NCI-H1930 (cell line): ENCODE results near the gene PPAN.

ENCODE experiments used
- DNase-seq, 2 experiments: peaks; one replicate each; lab custom pipeline; 2025; lab: John Stamatoyannopoulos, UW

The PPAN gene

GRCh38 chr19:10113964-10114650 is 7.9 kb downstream of the PPAN start:
- no peak for DNase-seq

- DNase-seq, result no peak
These were observed 8.7 kb downstream of the PPAN start for GRCh38 chr19:10114651-10115391.

- DNase-seq, result no peak
These were observed 9.4 kb downstream of the PPAN start for GRCh38 chr19:10115392-10116084.

DNA sequence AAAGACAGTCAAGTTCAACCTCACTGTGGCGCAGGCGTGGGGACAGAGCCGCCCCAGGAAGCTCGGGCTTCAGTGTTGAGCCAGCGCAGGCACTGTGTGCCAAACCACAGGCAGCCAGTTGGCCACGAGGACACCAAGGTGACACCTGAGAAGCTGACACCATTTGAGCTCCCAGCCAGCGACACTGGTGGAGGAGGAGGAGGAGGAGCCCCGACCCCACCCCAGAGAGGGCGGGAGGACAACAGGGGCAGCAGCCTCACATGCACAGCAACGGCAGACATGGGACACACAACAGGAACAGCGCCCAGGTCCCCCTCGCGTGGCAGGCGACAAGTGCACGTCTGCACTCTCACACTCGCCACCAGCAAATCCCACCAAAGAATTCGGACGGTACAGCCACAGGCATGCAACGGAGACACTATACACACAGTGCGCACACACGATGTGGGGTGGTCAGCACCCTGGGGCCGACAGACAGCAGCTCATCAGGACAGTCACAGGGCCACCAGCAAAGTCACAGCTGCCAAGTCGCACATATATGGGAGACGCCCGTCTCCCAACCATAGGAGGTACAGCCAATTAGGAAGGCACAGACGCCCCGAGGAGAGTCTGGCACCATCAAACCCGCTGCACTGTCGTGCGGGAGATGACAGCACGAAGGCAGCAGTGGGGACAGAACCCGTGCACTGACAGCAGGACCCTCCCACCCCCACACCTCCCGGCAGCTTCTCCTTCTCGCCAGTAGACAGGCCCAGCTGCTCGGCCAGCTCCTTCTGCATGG is 10.1 kb downstream of the PPAN start:
- no peak for DNase-seq

GRCh38 chr19:10116866-10117616 is 10.9 kb downstream of the PPAN start:
- no peak for DNase-seq

DNA sequence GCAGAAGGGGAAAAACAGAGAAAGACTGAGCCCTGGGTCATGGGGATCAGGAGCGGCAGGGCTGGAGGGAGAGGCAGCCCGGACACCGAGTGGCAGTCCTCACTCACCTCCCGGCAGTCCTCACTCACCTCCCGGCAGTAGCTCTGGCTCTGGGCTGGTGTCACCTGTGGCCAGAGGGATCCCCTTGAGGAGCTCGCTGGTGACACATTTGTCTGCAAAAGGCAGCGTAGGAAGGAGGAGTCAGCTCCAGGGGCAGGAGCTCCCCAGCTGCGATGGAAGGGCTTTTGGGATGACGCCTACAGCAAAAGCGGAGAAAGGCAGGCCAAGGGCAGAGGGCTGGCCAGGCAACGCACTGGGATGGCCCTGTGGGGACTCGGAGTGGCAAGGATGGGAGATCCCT is 12.8 kb downstream of the PPAN start:
- DNase-seq, result no peak

DNA sequence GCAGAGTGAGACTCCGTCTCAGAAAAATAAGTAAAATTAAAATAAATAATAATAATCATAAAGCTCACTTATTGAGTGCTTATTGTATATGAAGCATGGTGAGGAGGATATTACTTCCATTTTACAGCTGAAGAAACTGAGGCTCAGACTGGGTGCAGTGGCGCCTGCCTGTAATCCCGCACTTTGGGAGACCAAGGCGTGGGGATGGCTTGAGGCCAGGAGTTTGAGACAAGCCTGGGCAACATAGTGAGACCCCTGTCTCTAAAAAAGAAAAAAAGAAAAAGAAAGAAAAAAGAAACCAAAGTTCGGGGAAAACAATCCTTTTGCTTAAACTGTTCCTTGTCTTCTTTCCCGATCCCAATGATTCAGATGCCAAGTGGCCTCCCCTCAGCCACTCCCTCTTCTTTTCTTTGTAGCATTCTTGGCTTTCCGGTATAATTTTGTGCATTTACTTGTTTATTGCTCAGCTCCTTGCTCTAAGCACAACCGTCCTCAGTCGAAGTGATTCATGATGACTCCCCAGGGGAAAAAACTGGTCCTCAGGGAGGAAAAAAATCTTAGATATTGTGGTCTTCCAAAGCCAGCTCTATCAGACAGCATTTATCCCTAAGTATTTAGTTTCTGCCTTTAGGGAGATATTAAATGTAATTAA is 14.5 kb downstream of the PPAN start:
- DNase-seq, result no peak

DNA sequence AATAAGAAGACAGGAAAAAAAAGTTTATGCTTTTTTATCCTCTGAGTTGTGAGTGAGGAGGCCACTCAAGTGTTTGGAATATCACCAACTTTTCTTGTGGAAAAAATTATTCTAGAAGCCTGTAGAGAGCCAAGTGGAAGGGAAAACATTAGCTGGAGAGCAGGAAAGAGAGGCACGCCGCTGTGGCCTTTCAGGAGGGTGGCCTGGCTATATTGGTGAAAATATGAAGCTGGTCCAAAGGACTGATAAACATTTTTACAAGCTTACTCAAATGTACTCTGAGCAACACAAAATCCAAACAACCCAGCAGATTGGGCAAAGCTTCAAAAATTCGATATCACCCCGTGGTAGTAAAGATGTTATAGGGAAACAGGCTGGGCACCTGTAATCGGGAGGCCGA is 15.9 kb downstream of the PPAN start:
- no peak for DNase-seq

DNA sequence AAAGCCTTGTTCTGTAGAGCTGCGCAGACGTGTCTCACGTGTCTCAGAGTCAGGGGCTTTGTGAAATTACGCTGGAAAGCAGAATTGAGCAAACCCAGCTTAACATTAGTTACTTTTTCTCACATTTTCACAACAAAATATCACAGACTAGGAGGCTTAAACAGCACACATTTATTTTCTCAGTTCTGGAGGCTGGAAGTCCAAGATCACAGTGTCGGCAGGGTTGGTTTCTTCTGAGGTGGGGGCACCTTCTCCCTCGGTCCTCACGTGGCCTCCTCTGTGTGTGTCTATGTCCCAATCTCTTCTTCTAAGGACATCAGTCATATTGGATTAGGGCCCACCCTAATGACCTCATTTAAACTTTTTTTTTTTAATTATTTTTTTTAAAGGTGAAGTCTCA is 18.3 kb downstream of the PPAN start:
- DNase-seq, result no peak

- DNase-seq, result no peak
These were observed 20.1 kb downstream of the PPAN start for GRCh38 chr19:10126213-10126639.

DNA sequence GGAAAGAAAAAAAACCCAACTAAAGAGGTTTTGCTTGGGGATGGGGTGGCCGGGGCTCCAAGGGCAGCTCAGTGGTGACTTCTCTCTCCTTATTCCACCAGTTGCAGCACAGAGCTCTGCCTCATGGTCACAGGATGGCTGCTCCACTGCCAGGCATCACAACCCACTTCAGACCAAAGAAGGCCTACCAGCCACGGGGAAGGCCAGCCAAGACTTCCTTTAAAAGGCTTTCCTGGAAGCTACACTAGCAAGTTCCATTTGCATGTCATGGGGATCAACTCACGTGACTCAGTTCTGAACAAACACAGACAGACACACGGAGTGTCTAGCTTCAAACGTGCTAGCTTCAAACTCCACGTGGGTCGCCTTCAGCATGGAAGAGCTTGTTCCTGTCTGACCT is 26.7 kb downstream of the PPAN start:
- no peak for DNase-seq

DNA sequence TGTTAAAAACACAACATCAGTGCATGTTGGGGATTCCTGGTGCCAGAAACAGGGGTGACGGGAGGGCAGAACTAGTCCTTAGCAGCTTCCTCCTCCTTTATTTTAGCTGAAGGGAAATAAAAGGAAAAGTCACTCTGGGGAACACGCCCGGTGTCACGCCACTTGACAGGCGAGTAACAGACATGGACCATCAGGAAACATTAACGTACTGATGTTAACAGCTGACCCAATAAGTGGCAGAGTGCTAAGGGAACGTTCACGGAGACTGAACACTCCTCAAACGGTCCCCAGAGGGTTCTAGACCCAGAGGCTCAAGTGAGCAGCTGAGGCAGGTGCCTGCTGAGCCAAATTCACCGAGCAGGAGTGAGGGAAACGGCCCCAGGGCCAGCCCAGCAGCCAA is 27.4 kb downstream of the PPAN start:
- DNase-seq, result no peak

GRCh38 chr19:10134040-10134439 is 27.9 kb downstream of the PPAN start:
- no peak for DNase-seq

- DNase-seq, result no peak
These were observed 29.6 kb downstream of the PPAN start for GRCh38 chr19:10135551-10136334.

DNA sequence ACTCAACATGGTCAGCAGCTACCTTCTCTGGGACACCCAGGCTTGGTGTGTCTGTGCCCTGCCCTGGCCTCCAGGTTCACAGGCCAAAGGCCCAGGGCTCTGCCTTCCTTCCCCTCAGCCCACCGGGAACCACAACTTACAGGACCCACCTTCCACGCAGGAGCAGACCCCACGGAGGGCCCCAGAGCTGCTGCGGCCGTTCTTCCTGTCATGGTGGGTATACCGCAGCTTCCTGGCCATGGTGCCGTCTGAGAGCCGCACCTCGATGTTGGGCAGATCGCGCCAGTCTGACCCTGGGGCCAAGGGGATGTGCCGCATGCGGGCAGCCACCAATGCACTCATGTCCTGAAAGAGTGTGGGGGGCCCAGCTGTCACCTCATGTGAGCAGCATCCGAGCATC is 30.8 kb downstream of the PPAN start:
- no peak for DNase-seq

GRCh38 chr19:10137751-10138682 is 31.9 kb downstream of the PPAN start:
- no peak for DNase-seq

DNA sequence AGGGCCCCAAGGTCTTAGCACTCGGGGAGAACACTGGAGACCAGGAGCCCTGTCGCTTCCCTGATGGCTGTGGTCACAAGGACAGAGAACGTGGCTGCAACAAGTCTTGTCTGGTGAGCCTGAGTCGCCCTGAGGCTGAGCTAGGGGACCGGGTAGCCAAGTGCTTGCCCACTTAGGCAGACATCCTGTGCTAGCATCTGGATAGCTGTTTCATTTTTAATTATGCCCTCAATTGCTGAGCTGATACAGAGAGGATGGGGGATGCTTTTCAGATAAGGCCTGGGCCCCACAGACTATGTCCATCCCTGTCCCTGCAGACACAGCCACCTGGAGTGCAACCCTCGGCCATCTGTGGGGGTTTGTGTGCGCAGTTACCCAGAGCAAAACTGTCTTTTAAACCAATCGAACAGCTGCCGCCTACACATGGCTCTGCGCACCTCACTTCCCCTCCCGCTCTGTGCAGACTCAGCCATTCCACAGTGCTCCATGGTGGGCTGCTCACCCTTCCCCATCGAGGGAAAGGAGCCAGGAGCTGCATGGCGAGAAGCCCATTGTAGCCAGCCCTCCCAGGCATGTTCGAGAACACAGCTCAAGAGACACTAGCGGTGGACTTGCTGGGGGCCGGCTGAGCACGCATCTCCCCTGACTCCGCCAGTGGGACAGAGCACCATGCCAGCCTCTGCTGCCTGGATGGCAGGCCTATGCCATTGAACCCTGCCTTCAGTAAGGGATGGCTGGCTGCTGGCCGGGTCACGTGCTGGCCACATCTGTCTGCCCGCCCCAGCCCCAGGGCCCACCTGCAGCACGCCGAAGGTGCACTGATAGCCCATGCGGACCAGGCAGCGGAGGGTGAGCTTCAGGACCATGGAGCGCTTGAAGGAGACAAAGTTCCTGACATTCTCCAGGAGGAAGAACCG is 33.0 kb downstream of the PPAN start:
- no peak for DNase-seq

DNA sequence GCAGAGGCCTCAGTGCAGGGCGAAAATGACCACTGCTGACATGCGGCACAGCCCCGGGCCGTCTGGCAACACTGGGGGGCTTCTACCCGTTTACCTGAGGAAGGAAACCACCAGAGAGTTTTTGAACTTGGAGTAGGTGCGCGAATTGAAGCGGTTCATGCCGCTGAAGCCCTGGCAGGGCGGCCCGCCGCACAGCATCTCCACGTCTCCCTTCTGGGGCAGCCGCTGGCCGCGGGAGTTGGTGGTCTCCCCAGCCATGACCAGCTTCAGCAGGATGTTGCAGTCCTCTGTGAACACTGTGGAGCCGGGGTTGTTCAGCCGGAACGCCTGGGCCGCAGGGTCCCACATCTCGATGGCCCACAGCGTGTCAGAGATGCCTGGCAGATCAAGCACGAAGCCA is 33.8 kb downstream of the PPAN start:
- no peak for DNase-seq
